OCI-LY3 (cell line): ENCODE results near the gene SYT7.

Source experiments
- EZH2phosphoT487 ChIP-seq: fragments of 200-600 bp; shearing (Covaris generic); IDR thresholded peaks from 2 replicates; pipeline ENCODE4 v1.6.1; 2018; ENCODE audit warnings: antibody characterized with exemption, mixed run types, low read depth
- TF ChIP-seq, protein P1 (sequence below): fragments of 200-600, 300-600 bp; sonication (generic); IDR thresholded peaks from 2 replicates; pipeline ENCODE4 v1.5.1; 2014; ENCODE audit warnings: antibody characterized with exemption, low read length, low read depth

DNA sequence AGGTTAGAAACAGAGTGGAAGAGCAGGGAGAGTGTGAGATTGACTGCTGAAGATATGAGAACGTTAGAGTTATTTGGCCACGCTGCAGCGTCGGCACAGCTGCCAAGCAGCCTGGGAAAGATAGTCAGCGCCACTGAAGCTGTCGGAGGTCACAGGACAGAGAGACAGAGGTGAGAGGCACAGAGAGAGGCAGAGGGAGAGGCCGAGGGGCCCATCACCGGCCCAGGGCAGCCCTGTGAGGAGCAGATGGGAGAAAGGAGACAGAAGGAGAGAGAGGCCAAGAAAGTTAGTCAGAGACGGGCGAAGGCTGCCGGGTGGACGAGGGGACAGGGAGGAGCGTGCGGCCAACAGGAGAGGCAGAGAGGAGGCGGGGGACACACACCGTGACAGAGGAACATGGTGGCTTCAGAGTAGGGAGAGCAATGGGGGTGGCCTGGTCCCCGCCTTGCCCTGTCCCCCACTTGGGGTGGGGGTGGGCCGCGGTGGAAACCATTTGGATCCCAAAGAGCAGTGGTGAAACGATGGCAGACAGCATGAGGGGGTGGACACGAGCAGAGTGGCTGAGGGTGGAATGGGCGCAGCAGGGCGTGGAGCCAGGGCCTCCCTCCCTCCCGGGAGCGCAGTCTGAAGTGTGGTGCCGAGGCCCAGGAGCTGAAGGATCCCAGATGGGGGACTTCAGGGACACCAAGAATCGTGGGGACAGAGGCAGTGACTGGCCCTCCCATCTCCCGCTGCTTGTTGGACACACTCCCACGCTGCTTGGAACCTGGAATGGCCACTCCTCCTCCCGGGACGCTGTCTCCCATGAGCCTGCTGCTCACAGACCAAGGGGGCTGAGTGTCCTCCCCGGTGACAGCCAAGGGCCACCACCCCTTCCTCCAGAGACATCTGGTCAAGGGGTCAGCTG is 45.7 kb downstream of the SYT7 start:
- TF ChIP-seq, protein P1, sequence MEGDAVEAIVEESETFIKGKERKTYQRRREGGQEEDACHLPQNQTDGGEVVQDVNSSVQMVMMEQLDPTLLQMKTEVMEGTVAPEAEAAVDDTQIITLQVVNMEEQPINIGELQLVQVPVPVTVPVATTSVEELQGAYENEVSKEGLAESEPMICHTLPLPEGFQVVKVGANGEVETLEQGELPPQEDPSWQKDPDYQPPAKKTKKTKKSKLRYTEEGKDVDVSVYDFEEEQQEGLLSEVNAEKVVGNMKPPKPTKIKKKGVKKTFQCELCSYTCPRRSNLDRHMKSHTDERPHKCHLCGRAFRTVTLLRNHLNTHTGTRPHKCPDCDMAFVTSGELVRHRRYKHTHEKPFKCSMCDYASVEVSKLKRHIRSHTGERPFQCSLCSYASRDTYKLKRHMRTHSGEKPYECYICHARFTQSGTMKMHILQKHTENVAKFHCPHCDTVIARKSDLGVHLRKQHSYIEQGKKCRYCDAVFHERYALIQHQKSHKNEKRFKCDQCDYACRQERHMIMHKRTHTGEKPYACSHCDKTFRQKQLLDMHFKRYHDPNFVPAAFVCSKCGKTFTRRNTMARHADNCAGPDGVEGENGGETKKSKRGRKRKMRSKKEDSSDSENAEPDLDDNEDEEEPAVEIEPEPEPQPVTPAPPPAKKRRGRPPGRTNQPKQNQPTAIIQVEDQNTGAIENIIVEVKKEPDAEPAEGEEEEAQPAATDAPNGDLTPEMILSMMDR, result no peak
- no peak for TF ChIP-seq EZH2phosphoT487
